RPMI8226 (cell line): ENCODE measurements around the gene LOXHD1.

Source experiments
- DNase-seq: peaks from one replicate; pipeline ENCODE4 v3.0.0-alpha.2; 2015

The LOXHD1 gene

GRCh38 chr18:46675112-46675511, 18.1 kb upstream of the LOXHD1 start:
- DNase-seq, result no peak

- DNase-seq, result no peak
These were observed 15.3 kb upstream of the LOXHD1 start for GRCh38 chr18:46672062-46672970.

GRCh38 chr18:46668694-46669093, 11.7 kb upstream of the LOXHD1 start:
- DNase-seq, result no peak

DNA sequence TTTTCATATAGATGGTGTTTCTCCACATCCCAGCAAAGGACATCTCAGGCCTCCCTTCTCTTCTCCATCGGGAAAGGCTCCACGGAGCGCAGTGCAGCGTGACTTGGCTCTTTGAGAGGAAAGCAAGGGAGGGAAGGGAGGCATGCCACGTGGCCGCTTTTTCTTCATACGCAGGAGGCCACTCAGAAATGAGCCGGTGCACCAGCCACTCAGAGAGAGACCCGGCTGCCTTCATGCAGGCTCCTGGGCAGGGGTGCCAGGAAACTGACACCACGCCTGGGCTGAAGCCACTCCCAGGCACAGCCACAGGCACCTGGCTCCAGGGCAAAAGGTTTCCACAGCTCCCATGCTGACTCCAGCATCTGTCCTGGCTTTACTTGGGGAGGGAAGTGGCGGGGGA, 11.1 kb upstream of the LOXHD1 start:
- DNase-seq, result no peak

GRCh38 chr18:46663539-46663938, 6.5 kb upstream of the LOXHD1 start:
- DNase-seq, result no peak

DNA sequence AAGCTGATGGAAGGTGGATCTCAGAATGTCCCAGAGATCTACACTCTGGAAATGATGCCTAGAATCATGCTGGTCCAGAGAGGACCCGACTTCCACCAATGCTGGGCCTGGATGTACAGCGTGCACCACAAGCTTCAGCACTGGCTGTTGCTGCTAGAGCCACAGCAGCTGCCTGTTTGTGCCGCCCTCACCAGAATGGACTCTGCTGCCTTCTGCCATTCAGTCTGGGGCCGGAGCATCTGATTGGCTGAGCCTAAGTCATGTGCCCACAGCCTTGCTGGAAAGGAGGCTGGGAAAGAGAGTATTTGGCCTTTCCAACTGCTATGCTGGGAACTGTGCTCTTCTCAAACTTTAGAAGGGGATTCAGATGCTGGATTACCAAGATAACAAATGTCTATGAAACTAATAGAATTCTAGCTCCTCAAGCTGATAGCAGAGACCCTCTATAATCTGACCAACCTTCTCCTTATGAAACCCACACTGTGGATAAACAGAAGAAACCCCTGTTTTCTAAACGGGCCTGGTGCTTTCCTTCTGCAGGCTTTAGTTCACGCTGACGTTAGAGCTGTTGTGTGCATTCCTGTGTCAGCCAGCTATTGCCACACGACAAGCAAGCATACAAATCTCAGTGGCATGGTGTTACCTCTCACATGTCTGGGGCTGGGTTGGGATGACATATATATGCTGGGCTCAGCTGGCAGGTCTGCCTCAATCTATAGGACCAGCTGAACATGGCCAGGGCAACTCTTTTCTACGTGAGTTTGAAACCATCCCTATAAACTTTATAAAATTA, 4.1 kb upstream of the LOXHD1 start:
- DNase-seq, result no peak

GRCh38 chr18:46659484-46659883, 2.5 kb upstream of the LOXHD1 start:
- no peak for DNase-seq

DNA sequence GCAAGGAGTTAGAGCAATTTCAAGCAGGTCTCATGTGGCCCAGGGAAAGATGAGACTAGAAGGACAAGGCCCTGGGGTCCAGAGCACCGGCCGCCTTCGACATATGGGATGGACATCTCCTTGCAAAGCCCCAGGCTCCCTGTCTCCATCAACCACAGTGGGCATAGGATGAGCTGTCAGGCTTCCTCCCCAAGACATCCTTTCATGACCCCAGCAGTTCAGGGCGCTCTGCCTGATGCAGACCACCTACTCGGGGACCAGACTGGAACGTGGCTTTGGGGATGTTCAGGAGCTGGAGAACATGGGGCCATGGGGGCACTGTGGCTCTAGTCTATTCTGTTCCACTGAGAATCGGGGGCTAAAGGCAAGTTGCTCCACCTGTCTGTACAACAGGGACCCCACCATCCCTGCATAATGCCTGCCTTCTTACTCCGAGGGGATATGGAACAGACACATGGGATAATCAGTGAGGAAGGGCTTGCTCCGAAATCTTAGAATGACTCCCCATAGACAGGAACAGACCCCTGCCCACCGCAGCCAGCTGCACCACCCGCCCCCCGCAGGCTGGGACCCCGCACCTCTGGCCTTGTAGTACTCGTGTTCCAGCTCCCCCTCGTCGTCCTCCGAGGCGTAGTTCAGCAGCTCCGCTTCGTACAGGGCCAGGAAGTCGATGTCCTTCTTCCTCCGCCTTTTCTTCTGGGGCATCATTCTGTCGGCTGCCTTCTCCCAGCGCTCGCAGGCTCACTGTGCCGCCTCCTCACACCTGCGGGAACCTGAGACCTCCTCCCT, 500 bp downstream of the LOXHD1 start:
- DNase-seq, result no peak

DNA sequence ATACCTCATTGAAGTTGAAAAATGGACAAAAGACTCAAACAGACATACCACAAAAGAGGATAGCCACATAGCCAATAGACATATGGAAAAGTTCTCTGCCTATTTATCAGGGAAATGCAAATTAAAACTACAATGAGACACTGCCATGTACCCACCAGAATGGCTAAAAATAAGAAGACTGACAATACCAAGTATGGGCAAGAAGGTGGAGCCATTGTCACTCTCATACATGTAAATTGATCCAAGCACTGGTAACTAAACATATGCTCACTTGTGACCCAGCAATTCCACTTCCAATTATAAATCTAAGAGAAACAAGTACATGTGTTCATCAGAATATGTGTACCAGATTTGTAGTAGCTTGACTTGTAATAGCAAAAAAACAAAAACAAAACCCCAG, 4.6 kb downstream of the LOXHD1 start:
- DNase-seq, result no peak

- no peak for DNase-seq
These were observed 6.3 kb downstream of the LOXHD1 start for GRCh38 chr18:46650681-46651080.

DNA sequence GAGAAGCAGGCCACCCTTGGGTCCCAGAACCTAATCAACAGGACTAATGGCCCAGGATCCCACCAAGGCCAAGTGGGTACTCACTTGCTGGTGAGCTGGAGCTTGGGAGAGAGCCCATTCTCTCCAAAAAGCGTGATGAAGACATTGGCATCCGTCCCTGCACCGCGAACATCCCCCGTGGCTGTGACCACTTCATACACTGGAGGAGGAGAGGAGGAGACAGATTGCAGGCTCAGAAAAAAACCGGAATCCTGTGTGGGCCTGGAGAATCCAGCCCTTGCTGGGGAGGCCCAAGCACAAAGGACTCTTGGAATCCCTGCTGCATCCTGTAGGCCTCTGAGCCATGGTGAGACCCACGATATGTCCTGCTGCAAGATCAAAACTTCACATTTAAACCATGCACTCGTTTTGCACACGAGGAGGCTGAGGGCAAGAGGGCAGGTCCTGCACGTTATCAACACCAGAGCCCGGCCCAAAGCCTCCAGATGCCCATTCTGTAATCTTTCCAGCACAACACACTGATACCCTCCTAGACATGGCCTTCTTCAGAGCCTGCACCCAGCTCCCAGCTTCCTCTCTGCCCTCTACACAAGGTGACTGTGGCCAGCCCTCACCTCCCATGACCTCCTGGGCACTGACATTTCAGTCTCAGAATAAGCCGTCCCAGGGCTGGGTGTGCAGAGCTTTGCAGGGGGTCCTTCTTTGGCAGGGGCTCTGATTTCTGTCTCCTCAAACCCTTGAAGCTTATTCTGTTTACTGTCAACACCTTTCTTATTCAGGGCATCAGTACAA, 7.8 kb downstream of the LOXHD1 start:
- DNase-seq, result no peak

DNA sequence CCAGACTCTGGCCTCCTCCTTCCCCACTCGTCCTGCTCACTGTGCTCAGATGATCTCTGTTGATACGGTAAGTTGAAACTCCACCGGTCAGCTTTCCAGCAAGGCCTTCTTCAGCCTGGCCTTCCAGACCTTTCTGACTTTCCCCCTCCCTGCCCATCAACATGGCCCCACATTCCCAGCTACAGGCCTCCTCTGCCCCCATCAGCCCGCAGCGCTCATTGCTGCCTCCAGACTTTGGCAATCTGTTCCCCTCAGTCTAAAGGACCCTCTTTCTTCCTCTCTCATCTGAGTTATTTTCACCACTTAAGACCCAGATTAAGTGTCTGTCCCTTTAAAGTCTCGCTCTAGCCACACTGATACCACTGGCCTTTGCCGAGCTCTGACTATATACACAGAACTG, 10.6 kb downstream of the LOXHD1 start:
- no peak for DNase-seq

- DNase-seq, result no peak
These were observed 14.5 kb downstream of the LOXHD1 start for GRCh38 chr18:46642561-46642960.

- DNase-seq, result no peak
These were observed 15.1 kb downstream of the LOXHD1 start for GRCh38 chr18:46641917-46642316.

DNA sequence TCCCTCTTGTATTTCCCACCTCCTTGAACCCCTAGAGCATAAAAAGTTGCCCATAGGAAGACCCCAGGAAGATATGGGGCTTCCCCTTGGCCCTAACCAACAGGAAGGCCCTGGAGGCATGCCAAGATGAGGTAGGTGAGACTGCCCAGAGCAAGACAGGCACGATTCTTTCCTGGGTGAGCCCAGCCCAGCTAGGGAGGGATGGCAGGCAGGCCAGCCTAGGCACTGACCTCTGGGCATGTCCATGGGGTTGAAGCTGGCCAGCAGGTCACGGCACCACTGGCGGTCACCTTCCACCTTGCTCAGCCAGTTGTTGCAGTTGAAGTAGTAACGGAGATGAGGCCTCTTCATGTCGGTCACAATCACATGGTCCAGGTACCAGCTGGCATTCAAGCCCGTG, 17.6 kb downstream of the LOXHD1 start:
- DNase-seq, result no peak

DNA sequence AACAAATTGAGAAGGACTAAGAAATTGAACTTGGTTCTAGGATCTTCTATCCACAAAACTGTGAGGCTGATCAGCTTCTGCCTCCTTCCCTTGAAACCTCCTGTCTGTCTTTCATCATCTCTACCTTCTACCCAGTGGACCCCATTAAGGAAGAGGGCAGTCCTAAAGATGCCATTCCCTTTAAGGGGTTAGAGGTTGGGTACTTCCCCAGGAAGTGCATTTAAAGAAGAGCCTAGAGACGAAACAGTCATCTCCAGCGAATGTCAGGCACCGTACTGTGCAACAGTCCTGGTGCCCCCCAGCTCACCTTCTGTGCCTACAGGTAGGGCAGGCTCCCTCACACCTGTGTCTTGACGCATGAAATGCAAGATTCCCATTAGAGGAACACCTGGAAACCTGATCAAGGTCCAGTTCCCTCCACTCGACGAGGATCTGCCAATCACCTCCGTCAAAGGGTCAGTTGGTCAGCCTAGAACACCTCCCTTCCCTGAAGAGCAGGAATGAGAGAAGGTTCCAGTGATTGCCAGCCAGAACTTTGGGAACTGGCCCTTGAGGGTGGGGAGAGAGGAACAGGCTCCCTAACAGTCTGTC, 20.9 kb downstream of the LOXHD1 start:
- DNase-seq, result no peak

GRCh38 chr18:46632401-46633071, 24.5 kb downstream of the LOXHD1 start:
- no peak for DNase-seq

DNA sequence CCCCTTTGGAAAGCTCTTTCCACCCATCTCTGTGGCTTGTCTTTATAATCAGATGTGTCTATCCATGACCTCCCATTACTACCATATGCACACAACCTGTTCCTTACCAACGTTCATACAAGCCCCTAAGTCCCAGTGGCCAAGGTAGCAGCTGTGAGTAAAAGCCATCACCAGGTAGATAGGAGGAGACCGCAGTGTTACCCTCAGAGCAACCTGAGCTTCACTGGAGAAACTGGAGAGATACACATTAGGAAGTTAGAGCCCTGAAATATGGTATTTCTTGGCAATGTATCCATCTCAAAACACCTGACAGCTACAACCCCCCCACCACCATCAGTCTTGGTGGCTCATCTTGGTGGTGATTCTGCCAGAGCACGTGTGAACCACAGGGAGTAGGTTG, 26.0 kb downstream of the LOXHD1 start:
- DNase-seq, result no peak

DNA sequence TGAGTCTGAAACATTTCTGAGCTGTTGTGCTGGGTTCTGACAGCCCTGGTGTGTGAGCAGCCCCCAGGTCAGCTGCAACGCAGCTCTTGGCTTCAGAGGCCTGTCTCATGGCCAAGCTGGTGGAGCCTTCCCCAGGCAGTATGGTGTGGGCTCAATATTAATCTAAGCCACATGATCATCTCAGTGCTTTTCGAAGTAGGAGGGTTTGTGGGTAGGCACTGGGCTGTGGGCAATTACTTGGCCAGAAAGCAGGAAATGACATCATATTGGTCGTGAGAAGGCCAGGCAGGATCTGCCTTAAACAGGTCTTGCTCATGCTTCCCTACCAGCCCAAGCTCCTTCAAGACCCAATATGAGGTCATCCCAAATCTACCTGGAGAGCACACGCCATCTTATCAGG, 26.9 kb downstream of the LOXHD1 start:
- DNase-seq, result peak; percentile 7

- DNase-seq, result no peak
These were observed 27.7 kb downstream of the LOXHD1 start for GRCh38 chr18:46629361-46629760.

GRCh38 chr18:46628206-46628605, 28.8 kb downstream of the LOXHD1 start:
- DNase-seq, result no peak

GRCh38 chr18:46627136-46627535, 29.9 kb downstream of the LOXHD1 start:
- DNase-seq, result no peak
